Stimulated activated memory B cell treated with anti-CD40 and anti-IgM and Interleukin-4, amounts not matched to agents 10 μg/mL and 1 μg/mL and 100 μg/mL, for 72 hours (primary cell): ENCODE data around the gene ST3GAL2.
"Not testable (repeated sequence)": the region's sequence is repeated elsewhere in the genome, so short reads cannot be mapped to it uniquely, and the experiment has no call there.

Experiments used
- ATAC-seq: fragments of 150-1000 bp; cut with Tn5 transposase; 2 replicates; pipeline ENCODE4 v1.10.0; 2021
- H3K27ac Mint-ChIP-seq: one replicate; pipeline ENCODE4 v1.8.0; 2022; ENCODE audit warnings: mild to moderate bottlenecking, mixed read lengths
- H3K27me3 Mint-ChIP-seq: one replicate; pipeline ENCODE4 v1.8.0; 2022; ENCODE audit warnings: mixed read lengths
- H3K36me3 Mint-ChIP-seq: one replicate; pipeline ENCODE4 v1.8.0; 2022; ENCODE audit warnings: mixed read lengths
- H3K4me1 Mint-ChIP-seq: one replicate; pipeline ENCODE4 v1.8.0; 2022; ENCODE audit warnings: mixed read lengths
- H3K4me3 Mint-ChIP-seq: one replicate; pipeline ENCODE4 v1.8.0; 2022; ENCODE audit warnings: mild to moderate bottlenecking, moderate library complexity, mixed read lengths
- H3K9me3 Mint-ChIP-seq: one replicate; pipeline ENCODE4 v1.8.0; 2022; ENCODE audit warnings: mixed read lengths

ST3GAL2 gene

DNA sequence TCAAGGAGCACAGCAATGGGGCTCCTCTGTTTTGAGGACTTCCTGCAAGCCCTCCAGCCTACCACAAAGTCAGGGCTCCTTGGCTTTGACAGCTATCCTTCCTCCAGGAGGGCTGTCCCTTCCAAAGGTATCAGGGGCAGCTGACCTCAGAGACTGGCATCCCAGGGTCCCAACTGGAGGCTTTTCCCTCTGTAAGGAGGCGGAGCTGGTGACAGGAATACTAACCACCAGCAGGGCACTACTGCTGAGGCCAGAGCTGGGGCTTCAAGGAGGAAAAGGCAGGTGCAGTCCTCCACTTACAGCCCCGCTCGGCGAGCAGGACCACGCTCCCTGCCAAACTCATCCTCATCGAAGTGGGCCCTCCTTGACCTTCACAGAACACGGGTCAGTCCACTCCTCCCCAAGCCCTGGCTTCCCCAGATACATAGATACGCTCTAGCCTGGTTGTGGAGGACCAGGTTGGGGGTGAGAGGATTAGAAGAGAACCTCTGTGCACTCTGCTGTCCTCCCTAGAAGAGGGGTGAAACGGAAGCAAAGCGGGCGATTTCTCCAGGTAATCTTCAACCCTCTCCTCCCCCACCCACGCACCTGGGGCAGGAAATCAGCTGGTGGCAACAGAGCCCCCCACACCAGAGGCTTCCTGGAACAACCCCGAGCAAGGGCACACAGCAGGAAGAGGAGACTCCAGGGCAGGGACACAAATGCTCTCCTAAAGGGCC, 20.5 kb downstream of the ST3GAL2 start:
- Mint-ChIP-seq H3K9me3 (no peaks in the 10 kb centered on the region), H3K27ac (no peak overlapping the region), H3K27me3 (no peaks in the 10 kb centered on the region), H3K4me3 (no peak overlapping the region), H3K4me1 (peaks cover 68% of the 10 kb centered on the region), H3K36me3 (peaks cover 40% of the 10 kb centered on the region)
- no peak for ATAC-seq

DNA sequence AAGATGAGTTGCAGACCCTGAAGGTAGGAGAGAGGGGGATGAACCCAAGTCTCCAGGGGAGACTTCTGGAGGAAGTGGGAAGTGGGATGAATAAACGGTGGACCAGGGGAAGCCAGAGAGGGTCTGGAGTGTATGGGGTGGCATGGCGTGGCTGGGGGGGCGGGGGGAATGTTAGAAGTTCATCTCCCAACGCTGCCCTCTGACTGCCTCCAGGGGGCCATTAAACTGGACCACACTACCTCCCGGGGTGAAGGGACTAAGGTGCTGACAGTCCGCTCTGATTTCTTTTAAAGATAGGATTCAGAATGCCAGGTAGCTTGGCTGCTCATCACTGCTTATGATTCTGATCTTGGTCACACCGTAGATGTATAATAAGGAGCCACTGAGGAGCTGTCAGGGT, 21.2 kb downstream of the ST3GAL2 start:
- H3K36me3 Mint-ChIP-seq, result peaks cover 37% of the 10 kb centered on the region
- ATAC-seq, result no peak
- H3K4me1 Mint-ChIP-seq, result peaks cover 62% of the 10 kb centered on the region
- peak overlapping the region; percentile 71 for H3K27ac Mint-ChIP-seq
- H3K27me3 Mint-ChIP-seq, result no peaks in the 10 kb centered on the region
- H3K4me3 Mint-ChIP-seq, result peak overlapping the region; percentile 55
- no peaks in the 10 kb centered on the region for H3K9me3 Mint-ChIP-seq

DNA sequence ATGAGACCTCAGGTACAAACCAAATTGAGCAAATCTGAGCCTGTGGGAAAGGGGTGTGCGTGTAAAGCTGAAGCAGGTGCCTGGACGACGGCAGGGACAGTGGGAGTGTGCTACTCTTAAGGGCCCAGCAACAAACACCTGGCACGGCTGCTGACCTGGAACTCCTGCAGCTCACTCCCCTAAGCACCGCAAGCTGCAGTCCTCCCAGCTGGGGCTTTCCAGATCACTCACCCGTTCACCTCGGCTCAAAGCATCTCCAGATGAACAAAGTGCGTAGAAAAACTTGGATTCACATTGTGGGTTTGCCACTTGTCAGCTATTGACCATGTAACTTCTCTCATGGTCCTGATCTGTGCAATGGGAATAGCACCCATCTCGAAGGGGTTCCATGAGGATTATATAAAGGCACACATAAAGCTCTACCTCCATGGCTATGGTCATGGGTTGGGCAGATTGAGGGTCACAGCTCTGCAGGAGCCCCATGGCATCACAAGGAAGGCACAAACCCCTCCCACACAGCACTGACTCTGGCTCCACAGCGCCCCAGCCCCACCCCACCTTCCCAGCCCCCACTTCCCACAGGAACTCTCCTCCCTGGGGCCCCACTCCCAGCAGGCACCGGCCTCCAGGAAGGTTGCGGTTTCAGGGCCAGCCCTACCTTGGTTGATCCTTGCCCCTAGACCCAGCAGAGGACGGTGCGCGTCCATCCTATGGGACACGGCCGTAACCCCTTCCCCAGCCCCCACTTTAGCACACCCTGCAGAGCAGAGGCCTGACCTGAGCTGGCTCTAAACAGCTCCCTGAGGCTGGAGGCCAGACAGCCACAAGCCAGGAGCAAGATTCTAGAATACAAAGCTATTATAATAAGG, 21.9 kb downstream of the ST3GAL2 start:
- peak overlapping the region; percentile 71 for H3K27ac Mint-ChIP-seq

DNA sequence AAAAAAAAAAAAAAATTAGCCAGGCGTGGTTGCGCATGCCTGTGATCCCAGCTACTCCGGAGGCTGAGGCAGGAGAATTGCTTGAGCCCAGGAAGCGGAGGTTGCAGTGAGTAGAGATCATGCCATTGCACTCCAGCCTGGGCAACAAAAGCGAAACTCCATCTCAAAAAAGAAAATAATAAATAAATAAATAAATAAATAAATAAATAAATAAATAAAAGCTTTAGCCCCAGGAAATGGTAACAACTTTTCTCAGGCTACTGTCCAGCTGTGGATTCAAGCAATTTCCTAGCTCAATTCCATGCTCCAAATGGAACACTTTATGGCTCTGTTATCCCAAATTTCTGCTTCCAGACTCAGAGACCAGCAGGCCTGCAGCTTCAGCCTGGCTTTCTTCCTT, 25.3 kb downstream of the ST3GAL2 start:
- H3K4me3 Mint-ChIP-seq, H3K27me3 Mint-ChIP-seq, H3K9me3 Mint-ChIP-seq, H3K27ac Mint-ChIP-seq, ATAC-seq: not testable (repeated sequence)
- Mint-ChIP-seq H3K36me3 (peaks cover 50% of the 10 kb centered on the region), H3K4me1 (peaks cover 33% of the 10 kb centered on the region)

More for the DNA sequence above, 21.9 kb downstream of the ST3GAL2 start:
- Mint-ChIP-seq H3K4me3 (peak overlapping the region; percentile 55), H3K9me3 (no peaks in the 10 kb centered on the region), H3K27me3 (no peaks in the 10 kb centered on the region), H3K4me1 (peaks cover 55% of the 10 kb centered on the region), H3K36me3 (peaks cover 35% of the 10 kb centered on the region)
- peak; percentile 94 for ATAC-seq

DNA sequence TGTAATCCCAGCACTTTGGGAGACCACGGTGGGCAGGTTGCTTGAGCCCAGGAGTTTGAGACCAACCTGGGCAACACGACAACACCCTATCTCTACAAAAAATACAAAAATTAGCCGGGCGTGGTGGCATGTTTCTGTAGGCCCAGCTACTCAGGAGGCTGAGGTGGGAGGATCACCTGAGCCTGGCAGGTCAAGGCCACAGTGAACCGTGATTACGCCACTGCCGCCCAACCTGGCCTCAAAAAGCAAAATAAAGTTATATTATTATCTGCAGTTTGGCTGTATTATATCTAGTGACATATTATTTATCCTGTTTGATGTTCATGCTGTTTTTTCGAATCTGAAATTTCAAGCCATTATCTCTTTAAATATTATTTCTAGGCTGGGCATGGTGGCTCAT, 26.5 kb downstream of the ST3GAL2 start:
- ATAC-seq, result no peak
- H3K4me3 Mint-ChIP-seq, result no peak overlapping the region
- no peaks in the 10 kb centered on the region for H3K9me3 Mint-ChIP-seq
- peaks cover 33% of the 10 kb centered on the region for H3K4me1 Mint-ChIP-seq
- peaks cover 9% of the 10 kb centered on the region for H3K27me3 Mint-ChIP-seq
- H3K27ac Mint-ChIP-seq, result no peak overlapping the region
- H3K36me3 Mint-ChIP-seq, result peaks cover 50% of the 10 kb centered on the region

DNA sequence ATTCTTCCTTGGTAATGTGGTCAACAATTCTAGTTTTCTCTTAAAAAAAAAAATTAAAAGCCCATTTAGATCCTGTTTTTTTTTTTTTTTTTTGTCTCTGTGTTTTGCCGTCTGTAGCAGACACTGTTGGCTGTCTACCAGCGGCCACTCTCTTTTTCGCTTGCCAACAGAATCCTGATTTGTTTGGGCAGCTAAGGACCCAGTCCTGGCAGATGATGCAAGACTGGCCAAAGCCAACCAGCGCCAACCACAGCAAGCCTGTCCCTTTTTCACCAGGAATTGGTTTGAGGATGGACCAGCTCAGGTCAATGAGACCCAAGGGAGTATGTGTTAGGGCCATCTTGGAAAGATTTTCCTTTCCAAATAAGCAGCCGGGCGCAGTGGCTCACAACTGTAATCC, 28.2 kb downstream of the ST3GAL2 start:
- Mint-ChIP-seq H3K36me3 (peaks cover 50% of the 10 kb centered on the region), H3K27me3 (peaks cover 19% of the 10 kb centered on the region), H3K4me3 (no peak overlapping the region), H3K4me1 (peaks cover 33% of the 10 kb centered on the region), H3K9me3 (no peaks in the 10 kb centered on the region), H3K27ac (no peak overlapping the region)
- ATAC-seq, result no peak

DNA sequence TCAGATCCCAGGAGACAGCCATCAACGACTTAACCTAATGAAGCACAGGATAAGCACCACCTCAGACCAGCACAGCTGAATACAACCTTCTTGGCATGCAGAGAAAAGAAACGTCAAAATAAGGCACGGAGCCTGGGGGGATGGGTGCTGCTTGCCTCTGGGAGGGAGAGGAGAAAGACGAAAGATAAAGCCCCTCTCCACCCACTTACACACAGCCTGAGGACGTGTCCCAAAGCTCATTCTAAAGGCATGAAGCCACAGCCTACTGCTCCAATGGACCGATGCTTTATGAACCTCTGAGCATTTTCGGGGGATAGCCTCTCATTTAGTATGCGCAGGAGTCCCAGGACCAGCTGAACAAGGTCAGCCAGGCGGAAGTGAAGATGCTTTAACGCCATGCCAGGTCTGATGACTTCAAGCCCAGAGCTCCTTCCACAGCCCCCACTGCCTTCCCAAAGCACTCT, 31.1 kb downstream of the ST3GAL2 start:
- Mint-ChIP-seq H3K9me3 (no peaks in the 10 kb centered on the region), H3K27ac (no peak overlapping the region), H3K36me3 (peaks cover 49% of the 10 kb centered on the region), H3K27me3 (peaks cover 23% of the 10 kb centered on the region), H3K4me3 (peak overlapping the region; percentile 25), H3K4me1 (peaks cover 62% of the 10 kb centered on the region)
- ATAC-seq, result no peak

DNA sequence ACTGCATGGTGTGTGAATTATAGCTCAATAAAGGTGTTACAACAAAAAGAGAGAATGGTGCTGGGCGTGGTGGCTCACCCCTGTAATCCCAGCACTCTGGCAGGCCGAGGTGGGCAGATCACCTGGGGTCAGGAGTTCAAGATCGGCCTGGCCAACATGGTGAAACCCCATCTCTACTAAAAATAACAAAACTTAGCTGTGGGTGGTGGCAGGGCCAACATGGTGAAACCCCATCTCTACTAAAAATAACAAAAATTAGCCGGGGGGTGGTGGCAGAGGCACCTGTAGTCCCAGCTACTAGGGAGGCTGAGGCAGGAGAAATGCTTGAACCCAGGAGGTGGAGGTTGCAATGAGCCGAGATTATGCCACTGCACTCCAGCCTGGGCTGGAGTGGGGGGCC, 32.8 kb downstream of the ST3GAL2 start:
- Mint-ChIP-seq H3K27me3 (peaks cover 27% of the 10 kb centered on the region), H3K36me3 (peaks cover 45% of the 10 kb centered on the region), H3K4me1 (peaks cover 64% of the 10 kb centered on the region)
- H3K4me3 Mint-ChIP-seq, H3K9me3 Mint-ChIP-seq, H3K27ac Mint-ChIP-seq, ATAC-seq: not testable (repeated sequence)

DNA sequence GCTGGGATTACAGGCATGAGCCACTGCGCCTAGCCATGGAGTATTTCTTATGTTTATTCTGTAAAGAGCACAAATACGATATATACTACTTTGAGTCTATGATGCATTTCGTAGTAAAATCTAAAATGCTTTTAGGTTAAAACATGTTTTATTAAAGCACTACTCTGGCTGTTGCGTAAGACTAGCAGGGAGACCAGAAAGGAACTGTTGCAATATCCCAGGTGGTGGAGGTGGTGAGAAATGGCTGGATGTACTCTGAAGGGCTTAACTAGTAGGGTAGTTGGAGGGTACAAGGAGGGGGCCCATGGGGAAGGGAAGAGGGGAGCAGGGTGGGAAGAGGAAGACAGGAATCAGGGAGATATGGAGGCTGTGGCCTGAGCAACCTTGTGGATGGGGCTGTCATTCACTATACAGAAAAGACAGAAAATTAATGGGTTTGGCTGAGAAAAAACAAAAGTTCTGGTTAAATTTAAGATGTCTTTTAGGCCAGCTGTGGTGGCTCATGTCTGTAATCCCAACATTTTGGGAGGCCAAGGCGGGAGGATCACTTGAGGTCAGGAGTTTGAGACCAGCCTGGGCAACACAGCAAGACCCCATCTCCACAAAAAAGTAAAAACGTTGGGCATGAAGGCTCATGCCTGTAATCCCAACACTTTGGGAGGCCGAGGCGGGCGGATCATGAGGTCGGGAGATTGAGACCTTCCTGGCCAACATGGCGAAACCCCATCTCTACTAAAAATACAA, 35.8 kb downstream of the ST3GAL2 start:
- no peak for ATAC-seq
- Mint-ChIP-seq H3K27me3 (peaks cover 19% of the 10 kb centered on the region), H3K36me3 (peaks cover 43% of the 10 kb centered on the region), H3K27ac (no peak overlapping the region), H3K4me1 (peaks cover 58% of the 10 kb centered on the region), H3K9me3 (no peaks in the 10 kb centered on the region), H3K4me3 (no peak overlapping the region)

DNA sequence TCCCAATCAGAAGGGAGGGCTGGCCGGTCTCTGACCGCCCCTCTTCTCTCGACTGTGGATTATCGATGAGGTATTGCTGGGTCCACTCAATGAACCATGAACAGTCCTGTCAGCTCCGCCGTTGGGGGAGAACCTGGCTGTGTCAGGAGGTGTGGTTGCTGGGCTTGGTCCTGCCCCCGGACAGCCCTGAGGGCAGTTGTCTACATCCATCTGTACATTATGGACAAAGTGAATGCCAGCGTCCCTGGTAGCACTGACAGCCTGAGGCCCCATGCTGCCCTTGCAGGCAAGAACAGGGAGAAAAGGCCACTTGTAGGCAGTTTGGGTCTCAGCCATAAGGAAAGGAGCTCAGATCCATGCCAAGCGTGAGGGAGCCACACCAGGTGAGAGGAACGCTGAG, 38.9 kb downstream of the ST3GAL2 start:
- H3K9me3 Mint-ChIP-seq, result no peaks in the 10 kb centered on the region
- H3K27me3 Mint-ChIP-seq, result peaks cover 9% of the 10 kb centered on the region
- H3K36me3 Mint-ChIP-seq, result peaks cover 45% of the 10 kb centered on the region
- no peak for ATAC-seq
- H3K27ac Mint-ChIP-seq, result no peak overlapping the region
- no peak overlapping the region for H3K4me3 Mint-ChIP-seq
- peaks cover 28% of the 10 kb centered on the region for H3K4me1 Mint-ChIP-seq

DNA sequence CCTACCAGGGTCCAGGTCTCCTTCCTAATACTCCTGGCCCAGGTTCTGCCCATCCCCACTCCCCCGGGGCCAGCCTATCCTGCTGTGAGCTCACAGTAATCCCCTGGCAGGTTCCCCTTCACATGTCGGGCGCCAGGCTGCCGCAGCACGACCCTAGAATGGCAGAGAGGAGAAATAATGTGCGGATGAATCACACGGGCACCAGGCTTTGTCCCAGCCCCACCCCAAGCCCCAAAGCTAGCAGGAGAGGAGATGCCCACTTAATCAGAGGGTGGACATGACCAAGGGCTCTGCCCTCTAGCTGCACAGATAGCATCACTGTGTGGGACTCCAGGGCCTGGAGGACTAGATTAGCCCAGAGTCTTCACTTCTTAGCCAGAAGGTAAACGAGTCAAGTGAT, 39.5 kb downstream of the ST3GAL2 start:
- Mint-ChIP-seq H3K9me3 (no peaks in the 10 kb centered on the region), H3K27ac (no peak overlapping the region), H3K4me3 (no peak overlapping the region), H3K27me3 (peaks cover 9% of the 10 kb centered on the region), H3K4me1 (peaks cover 22% of the 10 kb centered on the region), H3K36me3 (peaks cover 45% of the 10 kb centered on the region)
- no peak for ATAC-seq

DNA sequence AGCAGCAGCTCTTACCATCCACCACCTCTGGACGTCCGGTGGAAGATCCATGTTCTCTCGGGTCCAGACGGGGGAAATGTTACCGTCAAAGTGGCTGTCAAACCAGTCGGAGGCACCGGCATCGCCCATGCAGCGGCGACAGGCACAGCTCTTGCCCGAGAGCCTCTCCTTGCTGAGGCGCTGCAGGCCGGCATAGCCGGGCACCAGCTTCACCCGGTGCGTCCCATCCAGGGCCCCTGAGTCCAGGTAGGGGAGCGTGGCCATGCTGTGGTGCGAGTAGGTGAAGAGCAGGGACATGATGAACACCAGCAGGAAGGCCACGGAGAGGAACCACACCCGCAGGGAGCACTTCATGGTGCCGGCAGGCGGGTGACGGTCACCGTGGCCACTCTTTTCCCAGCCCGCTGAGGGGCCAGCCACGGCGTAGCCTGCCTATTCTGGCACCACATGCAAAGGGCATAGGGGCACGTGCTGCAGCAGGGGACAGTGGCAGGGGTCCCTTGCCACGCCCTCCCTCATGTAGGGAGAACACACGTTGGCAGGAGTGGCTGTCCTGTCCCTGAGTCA, 40.6 kb downstream of the ST3GAL2 start:
- no peak for ATAC-seq
- peaks cover 55% of the 10 kb centered on the region for H3K36me3 Mint-ChIP-seq
- H3K27ac Mint-ChIP-seq, result no peak overlapping the region
- H3K4me3 Mint-ChIP-seq, result no peak overlapping the region
- H3K4me1 Mint-ChIP-seq, result peaks cover 11% of the 10 kb centered on the region
- H3K9me3 Mint-ChIP-seq, result no peaks in the 10 kb centered on the region
- peaks cover 8% of the 10 kb centered on the region for H3K27me3 Mint-ChIP-seq

DNA sequence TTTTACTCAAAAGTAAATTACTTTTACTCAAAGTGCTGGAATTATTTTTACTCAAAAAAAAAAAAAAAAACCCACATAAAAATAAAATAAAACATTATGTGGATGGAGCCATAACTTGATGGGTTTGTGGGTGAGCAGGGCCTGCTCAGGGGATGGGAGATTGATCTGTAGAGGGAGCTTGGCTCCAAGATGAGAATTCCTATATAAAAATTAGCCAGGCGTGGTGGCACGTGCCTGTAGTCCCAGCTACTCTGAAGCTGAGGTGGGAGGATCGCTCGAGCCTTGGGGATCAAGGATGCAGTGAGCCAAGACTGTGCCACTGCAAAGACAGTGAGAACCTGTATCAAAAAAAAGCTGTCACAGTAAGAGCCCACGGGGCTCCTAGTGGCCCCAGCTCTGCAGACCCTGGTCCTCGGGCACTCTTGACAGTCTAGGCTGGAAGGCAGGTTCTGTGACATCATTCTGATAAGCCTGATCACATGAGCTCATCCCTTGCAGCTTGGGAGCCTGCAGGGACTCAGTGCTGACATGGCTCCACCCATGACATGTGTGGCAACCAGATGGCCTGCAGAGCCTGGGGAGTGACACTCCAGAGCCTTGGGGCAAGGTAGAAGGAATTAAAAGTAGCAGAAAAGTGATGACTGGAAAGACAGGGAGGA, 42.5 kb downstream of the ST3GAL2 start:
- ATAC-seq, result no peak
- H3K4me1 Mint-ChIP-seq, result peaks cover 5% of the 10 kb centered on the region
- H3K4me3 Mint-ChIP-seq, result no peak overlapping the region
- no peak overlapping the region for H3K27ac Mint-ChIP-seq
- H3K27me3 Mint-ChIP-seq, result no peaks in the 10 kb centered on the region
- peaks cover 50% of the 10 kb centered on the region for H3K36me3 Mint-ChIP-seq
- no peaks in the 10 kb centered on the region for H3K9me3 Mint-ChIP-seq

DNA sequence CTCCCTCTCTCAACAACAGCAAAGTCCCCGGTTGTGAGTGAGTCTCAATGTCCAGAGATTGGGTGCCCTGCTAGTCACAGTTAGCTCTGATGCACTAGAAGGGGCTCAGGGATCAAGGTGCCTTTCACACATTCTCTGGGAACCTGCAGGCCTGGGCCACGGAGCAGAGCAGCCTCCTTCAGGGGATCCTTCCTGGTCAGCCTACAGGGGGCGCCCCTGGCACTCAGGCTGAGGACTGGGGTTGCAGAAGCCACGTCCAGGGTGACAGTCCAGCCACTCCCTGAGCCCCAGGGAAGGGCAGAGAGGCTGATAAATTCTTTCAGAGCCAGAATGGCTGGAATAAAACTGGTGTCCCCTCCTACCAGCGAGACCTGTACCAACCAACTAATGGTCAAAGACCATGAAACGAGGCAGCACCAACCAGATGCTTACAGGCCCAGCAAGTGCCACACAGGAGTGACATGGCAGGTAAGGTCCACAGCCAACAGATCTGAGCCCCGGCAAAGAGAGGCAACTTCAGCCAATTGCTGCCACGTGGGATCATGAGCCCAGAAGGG, 43.5 kb downstream of the ST3GAL2 start:
- Mint-ChIP-seq H3K36me3 (peaks cover 45% of the 10 kb centered on the region), H3K27ac (no peak overlapping the region), H3K4me3 (no peak overlapping the region), H3K4me1 (peaks cover 3% of the 10 kb centered on the region), H3K27me3 (no peaks in the 10 kb centered on the region), H3K9me3 (no peaks in the 10 kb centered on the region)
- peak; percentile 76 for ATAC-seq
